ENCODE measurements around the gene FOLR1. TPM values are rescaled to one million over a fixed set of nuclear protein-coding genes. Genes with fewer than 3 reads are reported as not detected.
"Not testable (repeated sequence)": the region's sequence is repeated elsewhere in the genome, so short reads cannot be mapped to it uniquely, and the experiment has no call there.

The FOLR1 gene
- total RNA-seq, 1 donor from 2014 or later, result 0.53 TPM

- no peak overlapping the region for H3K4me3 ChIP-seq (ENCODE audit: low read depth, low read length)
- H3K36me3 ChIP-seq (ENCODE audit: control insufficient read depth, insufficient read depth, low read length), result no peaks in the 10 kb centered on the region
- no peaks in the 10 kb centered on the region for H3K27me3 ChIP-seq (ENCODE audit: control insufficient read depth, insufficient read depth, low read length)
- DNase-seq (ENCODE audit: low read depth) (no peak), FAIRE-seq (no peak)
- TF ChIP-seq, protein P1, sequence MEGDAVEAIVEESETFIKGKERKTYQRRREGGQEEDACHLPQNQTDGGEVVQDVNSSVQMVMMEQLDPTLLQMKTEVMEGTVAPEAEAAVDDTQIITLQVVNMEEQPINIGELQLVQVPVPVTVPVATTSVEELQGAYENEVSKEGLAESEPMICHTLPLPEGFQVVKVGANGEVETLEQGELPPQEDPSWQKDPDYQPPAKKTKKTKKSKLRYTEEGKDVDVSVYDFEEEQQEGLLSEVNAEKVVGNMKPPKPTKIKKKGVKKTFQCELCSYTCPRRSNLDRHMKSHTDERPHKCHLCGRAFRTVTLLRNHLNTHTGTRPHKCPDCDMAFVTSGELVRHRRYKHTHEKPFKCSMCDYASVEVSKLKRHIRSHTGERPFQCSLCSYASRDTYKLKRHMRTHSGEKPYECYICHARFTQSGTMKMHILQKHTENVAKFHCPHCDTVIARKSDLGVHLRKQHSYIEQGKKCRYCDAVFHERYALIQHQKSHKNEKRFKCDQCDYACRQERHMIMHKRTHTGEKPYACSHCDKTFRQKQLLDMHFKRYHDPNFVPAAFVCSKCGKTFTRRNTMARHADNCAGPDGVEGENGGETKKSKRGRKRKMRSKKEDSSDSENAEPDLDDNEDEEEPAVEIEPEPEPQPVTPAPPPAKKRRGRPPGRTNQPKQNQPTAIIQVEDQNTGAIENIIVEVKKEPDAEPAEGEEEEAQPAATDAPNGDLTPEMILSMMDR (IDR thresholded peaks at IDR 0.05; ENCODE audit: insufficient read depth, low read length, severe bottlenecking), result no peak
Observed at GRCh38 chr11:72173291-72173690, 18.6 kb upstream of the FOLR1 start.

- TF ChIP-seq, protein P1 (IDR thresholded peaks at IDR 0.05; ENCODE audit: insufficient read depth, low read length, severe bottlenecking), result no peak
- Histone ChIP-seq H3K27me3 (ENCODE audit: control insufficient read depth, insufficient read depth, low read length) (no peaks in the 10 kb centered on the region), H3K4me3 (ENCODE audit: low read depth, low read length) (no peak overlapping the region), H3K36me3 (ENCODE audit: control insufficient read depth, insufficient read depth, low read length) (no peaks in the 10 kb centered on the region)
- DNase-seq (ENCODE audit: low read depth), result peak; percentile 78
- FAIRE-seq, result peak; percentile 99
Observed at GRCh38 chr11:72174302-72175070, 17.5 kb upstream of the FOLR1 start.

DNA sequence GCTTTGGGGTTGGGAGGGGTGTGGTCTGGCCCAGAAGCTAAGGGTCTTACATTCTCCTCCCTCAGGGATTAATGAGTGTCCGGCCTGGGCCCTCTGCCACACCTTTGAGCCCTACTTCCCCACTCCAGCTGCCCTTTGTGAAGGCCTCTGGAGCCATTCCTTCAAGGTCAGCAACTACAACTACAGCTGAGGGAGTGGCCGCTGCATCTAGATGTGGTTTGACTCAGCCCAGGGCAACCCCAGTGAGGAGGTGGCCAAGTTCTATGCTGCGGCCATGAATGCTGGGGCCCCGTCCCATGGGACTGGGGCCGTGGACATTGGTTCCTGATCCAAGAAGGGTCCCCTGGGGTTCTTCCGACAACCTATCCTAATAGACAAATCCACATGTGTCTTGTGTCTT lies 14.3 kb upstream of the FOLR1 start:
- DNase-seq (ENCODE audit: low read depth), result no peak
- no peaks in the 10 kb centered on the region for H3K36me3 ChIP-seq (ENCODE audit: control insufficient read depth, insufficient read depth, low read length)
- TF ChIP-seq, protein P1 (IDR thresholded peaks at IDR 0.05; ENCODE audit: insufficient read depth, low read length, severe bottlenecking), result no peak
- no peak overlapping the region for H3K4me3 ChIP-seq (ENCODE audit: low read depth, low read length)
- FAIRE-seq, result no peak
- H3K27me3 ChIP-seq (ENCODE audit: control insufficient read depth, insufficient read depth, low read length), result no peaks in the 10 kb centered on the region

- DNase-seq (ENCODE audit: low read depth) (no peak), FAIRE-seq (no peak)
- H3K4me3 ChIP-seq (ENCODE audit: low read depth, low read length), result no peak overlapping the region
- TF ChIP-seq, protein P1 (IDR thresholded peaks at IDR 0.05; ENCODE audit: insufficient read depth, low read length, severe bottlenecking), result no peak
- H3K36me3 ChIP-seq (ENCODE audit: control insufficient read depth, insufficient read depth, low read length), result no peaks in the 10 kb centered on the region
- H3K27me3 ChIP-seq (ENCODE audit: control insufficient read depth, insufficient read depth, low read length), result no peaks in the 10 kb centered on the region
Observed at GRCh38 chr11:72179049-72179803, 12.7 kb upstream of the FOLR1 start.

DNA sequence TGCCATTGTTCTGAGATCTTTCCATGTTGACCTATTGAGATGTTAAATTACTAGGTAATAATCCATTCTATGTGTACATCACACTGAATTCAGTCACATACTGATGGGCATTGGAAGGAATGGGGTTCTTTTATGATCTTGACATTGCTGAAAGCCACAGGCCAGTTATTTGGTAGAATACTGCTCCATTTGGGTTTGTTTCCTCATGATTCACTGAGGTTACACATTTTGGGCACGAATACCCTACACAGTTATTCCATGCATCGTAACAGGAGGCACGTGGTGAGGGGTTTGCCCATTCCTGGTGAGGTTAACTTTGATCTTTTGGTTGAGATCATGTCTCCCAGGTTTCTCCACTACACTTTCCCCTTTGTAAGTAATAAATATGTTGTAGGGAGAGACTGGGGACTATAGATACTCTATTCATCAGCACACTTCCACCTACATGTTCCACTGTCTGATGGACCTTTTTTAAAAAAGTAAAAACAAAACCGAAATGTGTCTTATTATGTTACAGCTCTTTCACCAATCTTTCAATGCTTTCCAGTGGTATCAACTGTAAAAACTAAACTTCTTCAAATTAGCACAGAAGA lies 12.0 kb upstream of the FOLR1 start:
- peak; percentile 22 for DNase-seq (ENCODE audit: low read depth)
- Histone ChIP-seq H3K4me3 (ENCODE audit: low read depth, low read length) (no peak overlapping the region), H3K36me3 (ENCODE audit: control insufficient read depth, insufficient read depth, low read length) (no peaks in the 10 kb centered on the region), H3K27me3 (ENCODE audit: control insufficient read depth, insufficient read depth, low read length) (no peaks in the 10 kb centered on the region)
- no peak for FAIRE-seq
- TF ChIP-seq, protein P1 (IDR thresholded peaks at IDR 0.05; ENCODE audit: insufficient read depth, low read length, severe bottlenecking), result no peak

DNA sequence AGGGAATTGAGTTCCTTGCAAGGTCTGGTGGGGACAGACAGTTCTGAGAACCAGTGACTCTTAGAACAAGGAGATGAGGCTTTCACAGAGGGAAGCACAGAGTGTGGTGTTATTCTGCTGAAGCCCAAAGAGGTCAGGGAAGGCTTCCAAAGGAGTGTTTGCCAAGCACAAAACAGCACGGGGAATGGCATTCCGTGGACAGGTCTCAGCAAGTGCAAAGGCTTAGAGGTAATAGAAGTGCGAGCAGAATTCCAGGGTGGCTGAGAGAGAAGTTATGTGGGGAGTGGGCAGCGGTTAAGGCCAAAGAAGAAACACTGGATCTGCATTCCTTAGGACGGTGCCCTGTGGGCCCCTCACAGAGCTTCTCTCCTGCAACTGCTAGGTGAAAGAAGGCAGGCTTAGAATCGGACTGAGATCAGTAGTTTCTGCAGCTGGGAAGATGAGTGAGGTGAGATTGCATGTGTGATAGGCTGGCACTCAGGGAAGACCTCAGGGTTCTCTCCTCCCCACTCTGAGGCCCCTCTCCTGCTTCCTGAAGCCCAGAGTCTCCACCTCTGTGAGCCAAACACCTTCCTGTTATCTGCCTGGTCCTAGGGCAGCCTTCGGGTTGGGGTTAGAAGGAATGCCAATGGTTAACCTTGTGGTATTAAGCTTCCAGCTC lies 10.9 kb upstream of the FOLR1 start:
- not testable (repeated sequence) for H3K27me3 ChIP-seq (ENCODE audit: control insufficient read depth, insufficient read depth, low read length); H3K4me3 ChIP-seq (ENCODE audit: low read depth, low read length); H3K36me3 ChIP-seq (ENCODE audit: control insufficient read depth, insufficient read depth, low read length)
- peak; percentile 78 for DNase-seq (ENCODE audit: low read depth)
- FAIRE-seq, result peak; percentile 98

Data from bronchial epithelial cell (primary cell).